ENCODE measurements around the gene AMBRA1.

Gene AMBRA1

GRCh38 chr11:46397526-46397925 lies 196.3 kb downstream of the AMBRA1 start:
- ATAC-seq, result no peak
- DNase-seq, result no peak

GRCh38 chr11:46393759-46394158 lies 200.1 kb downstream of the AMBRA1 start:
- no peak for ATAC-seq
- no peak for DNase-seq

GRCh38 chr11:46393231-46393616 lies 200.6 kb downstream of the AMBRA1 start:
- DNase-seq, result no peak
- ATAC-seq, result no peak

GRCh38 chr11:46392421-46393230 lies 201.2 kb downstream of the AMBRA1 start:
- DNase-seq, result peak; percentile 85
- ATAC-seq, result peak; percentile 77

GRCh38 chr11:46391578-46392420 lies 202.0 kb downstream of the AMBRA1 start, which contains the start of gene CHRM4:
TSS of gene CHRM4 (minus strand) at chr11:46391776. CDS start at chr11:46386557, 5,219 bp downstream.
- no peak for ATAC-seq
- peak; percentile 49 for DNase-seq

- ATAC-seq (no peak), DNase-seq (no peak)
Observed at GRCh38 chr11:46391186-46391577, 202.6 kb downstream of the AMBRA1 start.

GRCh38 chr11:46390331-46391171 lies 203.3 kb downstream of the AMBRA1 start:
- no peak for ATAC-seq

GRCh38 chr11:46389450-46390330 lies 204.1 kb downstream of the AMBRA1 start:
- ATAC-seq (peak; percentile 74), DNase-seq (peak; percentile 82)

More at GRCh38 chr11:46390331-46391171, 203.3 kb downstream of the AMBRA1 start:
- no peak for DNase-seq

- ATAC-seq, result no peak
Observed at GRCh38 chr11:46388619-46389449, 205.0 kb downstream of the AMBRA1 start.

GRCh38 chr11:46387919-46388618 lies 205.8 kb downstream of the AMBRA1 start:
- DNase-seq (no peak), ATAC-seq (no peak)

More at GRCh38 chr11:46388619-46389449, 205.0 kb downstream of the AMBRA1 start:
- DNase-seq, result no peak

- DNase-seq (no peak), ATAC-seq (no peak)
Observed at GRCh38 chr11:46387456-46387855, 206.4 kb downstream of the AMBRA1 start.

GRCh38 chr11:46386674-46387073 lies 207.1 kb downstream of the AMBRA1 start:
- no peak for ATAC-seq
- no peak for DNase-seq

GRCh38 chr11:46386005-46386578 lies 207.7 kb downstream of the AMBRA1 start:
- DNase-seq, result no peak
- ATAC-seq, result no peak

- ATAC-seq, result no peak
Observed at GRCh38 chr11:46385169-46386004, 208.4 kb downstream of the AMBRA1 start.

GRCh38 chr11:46383974-46384701 lies 209.7 kb downstream of the AMBRA1 start:
- DNase-seq, result no peak

More at GRCh38 chr11:46385169-46386004, 208.4 kb downstream of the AMBRA1 start:
- DNase-seq, result no peak

GRCh38 chr11:46383404-46383758 lies 210.4 kb downstream of the AMBRA1 start:
- ATAC-seq (no peak), DNase-seq (no peak)

More at GRCh38 chr11:46383974-46384701, 209.7 kb downstream of the AMBRA1 start:
- ATAC-seq, result no peak

GRCh38 chr11:46382646-46383403 lies 211.0 kb downstream of the AMBRA1 start:
- no peak for DNase-seq
- ATAC-seq, result no peak
